GM18499 (cell line): ENCODE data around the gene KRIT1.

ENCODE experiments used
- ATAC-seq: cut with Tn5 transposase; IDR thresholded peaks from one replicate; pipeline ENCODE4 v1.9.1; 2021; ENCODE audit warnings: moderate number of reproducible peaks; ENCODE audit not compliant: insufficient read depth, unreplicated experiment

Gene KRIT1

GRCh38 chr7:92158660-92159575 lies 86.8 kb downstream of the KRIT1 start:
- ATAC-seq = peak; percentile 68

DNA sequence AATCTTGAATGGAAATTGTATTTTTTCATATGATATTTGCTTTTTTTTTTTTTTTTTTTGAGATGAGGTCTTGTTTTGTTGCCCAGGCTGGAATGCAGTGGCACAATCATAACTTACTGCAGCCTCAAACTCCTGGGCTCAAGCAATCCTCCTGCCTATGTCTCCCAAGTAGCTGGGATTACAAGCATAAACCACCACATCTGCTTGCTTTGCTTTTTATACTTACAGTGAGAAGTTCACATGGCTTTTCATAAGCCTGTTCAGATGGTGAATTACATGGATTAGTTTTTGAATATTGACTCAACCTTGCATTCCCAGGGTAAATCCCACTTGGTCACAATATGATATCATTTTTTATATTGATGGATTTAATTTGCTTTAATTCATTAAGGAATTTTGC lies 88.7 kb downstream of the KRIT1 start:
- ATAC-seq = no peak

DNA sequence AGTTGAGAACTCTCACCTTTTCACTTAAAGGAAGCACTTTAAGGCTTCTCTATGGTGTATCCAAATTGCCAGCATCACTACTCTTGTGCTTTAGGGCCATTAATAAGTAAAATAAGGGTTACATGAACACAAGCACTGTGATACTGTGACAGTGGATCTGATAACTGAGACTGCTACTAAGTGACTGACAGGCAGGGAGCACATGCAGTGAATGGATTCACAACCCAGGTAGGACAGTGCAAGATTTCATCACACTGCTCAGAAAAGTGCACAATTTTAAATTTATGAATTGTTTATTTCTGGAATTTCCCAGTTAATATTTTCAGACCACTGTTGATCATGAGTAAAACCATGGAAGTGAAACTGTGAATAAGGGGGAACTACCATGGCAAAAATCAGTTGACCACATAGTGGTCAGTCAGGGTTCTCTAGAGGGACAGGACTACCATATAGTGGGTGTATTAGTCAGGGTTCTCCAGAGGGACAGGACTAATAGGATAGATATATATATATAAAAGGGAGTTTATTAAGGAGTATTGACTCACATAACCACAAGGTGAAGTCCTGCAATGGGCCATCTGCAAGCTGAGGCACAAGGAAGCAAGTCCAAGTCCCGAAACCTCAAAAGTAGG lies 90.5 kb downstream of the KRIT1 start:
- no peak for ATAC-seq

DNA sequence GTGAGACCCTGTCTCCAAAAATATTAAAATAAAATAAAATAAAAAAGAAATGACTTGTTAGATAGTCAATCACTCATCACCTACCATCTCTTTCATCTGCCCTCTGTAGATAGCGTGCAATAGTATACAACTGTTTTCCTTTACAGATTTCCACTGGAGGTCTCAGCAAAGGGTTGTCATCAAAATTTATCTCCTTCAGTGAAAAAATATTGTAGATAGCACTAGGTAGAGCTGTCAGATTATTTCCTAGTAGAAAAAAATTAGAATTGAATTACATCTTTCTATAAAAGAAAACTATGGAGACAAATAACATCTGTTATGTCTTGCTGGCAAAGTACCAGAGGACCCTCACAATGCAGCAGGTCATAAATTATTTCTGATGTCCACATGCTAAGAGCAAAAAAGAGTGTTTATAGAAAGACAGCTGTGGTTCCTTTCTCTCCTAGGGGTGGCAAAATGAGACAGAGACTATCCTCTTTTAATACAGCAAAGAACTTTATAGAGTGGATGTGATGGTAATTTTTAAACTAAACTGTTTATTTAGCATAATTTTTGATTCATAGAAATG lies 95.2 kb downstream of the KRIT1 start:
- no peak for ATAC-seq

DNA sequence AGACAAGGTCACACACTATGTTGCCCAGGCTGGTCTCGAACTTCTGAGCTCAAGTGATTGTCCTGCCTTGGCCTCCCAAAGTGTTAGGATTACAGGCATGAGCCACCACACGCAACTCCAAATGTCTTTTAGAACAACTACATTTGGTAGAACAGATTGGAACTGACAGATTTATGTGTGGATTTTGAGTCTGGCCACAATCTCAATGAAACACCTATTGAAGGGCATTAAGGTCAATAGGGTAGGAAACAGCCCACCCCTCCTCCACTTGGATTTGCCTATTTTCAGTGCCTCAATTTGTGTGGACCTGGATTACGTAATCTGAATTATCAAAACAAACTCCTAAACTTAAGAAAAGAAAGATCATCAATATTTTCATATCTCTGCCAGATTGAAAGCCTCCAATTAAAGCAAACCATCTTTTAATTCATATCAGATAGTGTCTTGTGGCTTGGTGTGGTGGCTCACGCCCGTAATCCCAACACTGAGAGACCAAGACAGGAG lies 95.9 kb downstream of the KRIT1 start:
- no peak for ATAC-seq
